Keratinocyte (primary cell): ENCODE data around the gene ADGRV1. TPM values are rescaled to one million over a fixed set of nuclear protein-coding genes. Genes with fewer than 3 reads are reported as not detected.
A peak's percentile ranks its signal among the peaks of the same experiment; 100 is the strongest.

Experiments used
- DNase-seq: peaks from one replicate; pipeline ENCODE4 v3.0.0-alpha.2; 2011; ENCODE audit warnings: low read depth, missing footprints, low spot score
- FAIRE-seq: peaks from 2 replicates; lab custom pipeline; 2011; peaks lifted over from hg19 to GRCh38; lab: Jason Lieb, UNC
- H2AFZ ChIP-seq: 2 replicates; pipeline ENCODE4 v1.6.0; 2012; ENCODE audit warnings: low read length, control low read depth, inconsistent platforms; ENCODE audit not compliant: control insufficient read depth
- H3K27ac ChIP-seq: 2 replicates; pipeline ENCODE4 v1.5.1; 2011; ENCODE audit warnings: low read length; ENCODE audit not compliant: control insufficient read depth, insufficient read depth
- H3K27me3 ChIP-seq: 3 replicates; pipeline ENCODE4 v1.6.0; 2011; ENCODE audit warnings: low read length; ENCODE audit not compliant: control insufficient read depth, insufficient read depth; ENCODE audit errors: extremely low read depth
- H3K36me3 ChIP-seq, 2 experiments: 2 replicates in 1 of 2; 3 replicates in 1 of 2; pipeline ENCODE4 v1.5.1; 2011; ENCODE audit warnings: low read length in 2 of 2, mild to moderate bottlenecking in 1 of 2; ENCODE audit not compliant: control insufficient read depth in 2 of 2, insufficient read depth in 2 of 2; ENCODE audit errors: extremely low read depth in 1 of 2
- H3K4me1 ChIP-seq: 3 replicates; pipeline ENCODE4 v1.5.1; 2011; ENCODE audit warnings: low read length; ENCODE audit not compliant: control insufficient read depth, insufficient read depth; ENCODE audit errors: extremely low read depth
- H3K4me2 ChIP-seq: 3 replicates; pipeline ENCODE4 v1.6.0; 2011; ENCODE audit warnings: low read depth, low read length; ENCODE audit not compliant: control insufficient read depth, insufficient read depth; ENCODE audit errors: extremely low read depth
- H3K4me3 ChIP-seq, 3 experiments: fragments of 200-600 bp in 1 of 3; sonication (generic) in 1 of 3; 2 replicates in 2 of 3; 3 replicates in 1 of 3; pipeline ENCODE4 v1.5.1; 2011 to 2016; ENCODE audit warnings: low read length in 3 of 3, mild to moderate bottlenecking in 3 of 3, control low read depth in 2 of 3, inconsistent platforms in 1 of 3, low read depth in 1 of 3, mixed read lengths in 1 of 3, mixed run types in 1 of 3, moderate library complexity in 1 of 3; ENCODE audit not compliant: control insufficient read depth in 2 of 3, insufficient read depth in 2 of 3; ENCODE audit errors: extremely low read depth in 1 of 3
- H3K79me2 ChIP-seq: 2 replicates; pipeline ENCODE4 v1.6.0; 2012; ENCODE audit warnings: low read length; ENCODE audit not compliant: control insufficient read depth, insufficient read depth
- H3K9ac ChIP-seq: 3 replicates; pipeline ENCODE4 v1.6.0; 2011; ENCODE audit warnings: low read length; ENCODE audit not compliant: control insufficient read depth, insufficient read depth; ENCODE audit errors: extremely low read depth
- H3K9me1 ChIP-seq: 3 replicates; pipeline ENCODE4 v1.6.0; 2011; ENCODE audit warnings: low read length; ENCODE audit not compliant: control insufficient read depth, insufficient read depth; ENCODE audit errors: extremely low read depth
- H3K9me3 ChIP-seq: 2 replicates; pipeline ENCODE4 v1.5.1; 2012; ENCODE audit warnings: low read depth, low read length; ENCODE audit not compliant: control insufficient read depth
- H4K20me1 ChIP-seq: 3 replicates; pipeline ENCODE4 v1.6.0; 2011; ENCODE audit warnings: low read length; ENCODE audit not compliant: control insufficient read depth, insufficient read depth; ENCODE audit errors: extremely low read depth
- EZH2 ChIP-seq: IDR thresholded peaks from one replicate; pipeline ENCODE4 v1.6.1; 2012; ENCODE audit warnings: inconsistent platforms, mild to moderate bottlenecking, low read length, moderate library complexity
- dilution Hi-C: fragments of 300-500 bp; cut with MboI; formaldehyde crosslinking; loops from one replicate; pipeline ENCODE4 v1.7.0; 2020; ENCODE audit warnings: low sequenced_read_pairs; ENCODE audit not compliant: extremely low pct_ligation_motif_present
- polyA plus RNA-seq, 5 experiments: library from polyadenylated mRNA; depleted of rRNA in 3 of 5; stranded (reverse) in 3 of 5; stranded (forward) in 1 of 5; unstranded in 1 of 5; fragments of >200 nt; gene quantifications; 1 replicate in 1 of 5; 2 replicates in 3 of 5; 3 replicates in 1 of 5; pipeline versions ENCODE4 v1.2.1 to v1.2.3, GENCODE V29; 2011 to 2012; ENCODE audit warnings: missing spikeins in 2 of 5, low read depth in 1 of 5, low replicate concordance in 1 of 5
- TF ChIP-seq, protein P1 (sequence below), 3 experiments: IDR thresholded peaks in 1 of 3; conservative IDR thresholded peaks in 1 of 3; optimal IDR thresholded peaks in 1 of 3; 2 replicates in 2 of 3; 3 replicates in 1 of 3; pipeline versions ENCODE3 to v1.5.1; 2011; ENCODE audit warnings: low read length in 3 of 3, mild to moderate bottlenecking in 3 of 3, moderate library complexity in 2 of 3, control low read depth in 1 of 3, inconsistent platforms in 1 of 3; ENCODE audit not compliant: insufficient read depth in 2 of 3; ENCODE audit errors: extremely low read depth in 1 of 3

The ADGRV1 gene
- polyA plus RNA-seq, 1 donor (not counting 4 experiments of a cell fraction or from before 2014, with no cell fraction given) = 0.05 TPM

- peak overlapping the region; percentile 51 for H2AFZ ChIP-seq
These were observed 604.2 kb downstream of the ADGRV1 start for GRCh38 chr5:91162534-91163381.

GRCh38 chr5:91164424-91164823, 605.8 kb downstream of the ADGRV1 start:
- Histone ChIP-seq H3K79me2 (no peaks in the 10 kb centered on the region), H3K9me3 (no peaks in the 10 kb centered on the region), H3K4me3 (no peak overlapping the region), H3K27ac (no peak overlapping the region), H3K4me1 (peaks cover 33% of the 10 kb centered on the region), H3K4me2 (no peak overlapping the region), H3K9me1 (no peaks in the 10 kb centered on the region), H3K27me3 (no peaks in the 10 kb centered on the region), H4K20me1 (no peaks in the 10 kb centered on the region), H2AFZ (no peak overlapping the region), H3K36me3 (no peaks in the 10 kb centered on the region), H3K9ac (no peak overlapping the region)
- FAIRE-seq (no peak), DNase-seq (no peak)
- dilution Hi-C loops = no loop called here
- TF ChIP-seq, protein P1, sequence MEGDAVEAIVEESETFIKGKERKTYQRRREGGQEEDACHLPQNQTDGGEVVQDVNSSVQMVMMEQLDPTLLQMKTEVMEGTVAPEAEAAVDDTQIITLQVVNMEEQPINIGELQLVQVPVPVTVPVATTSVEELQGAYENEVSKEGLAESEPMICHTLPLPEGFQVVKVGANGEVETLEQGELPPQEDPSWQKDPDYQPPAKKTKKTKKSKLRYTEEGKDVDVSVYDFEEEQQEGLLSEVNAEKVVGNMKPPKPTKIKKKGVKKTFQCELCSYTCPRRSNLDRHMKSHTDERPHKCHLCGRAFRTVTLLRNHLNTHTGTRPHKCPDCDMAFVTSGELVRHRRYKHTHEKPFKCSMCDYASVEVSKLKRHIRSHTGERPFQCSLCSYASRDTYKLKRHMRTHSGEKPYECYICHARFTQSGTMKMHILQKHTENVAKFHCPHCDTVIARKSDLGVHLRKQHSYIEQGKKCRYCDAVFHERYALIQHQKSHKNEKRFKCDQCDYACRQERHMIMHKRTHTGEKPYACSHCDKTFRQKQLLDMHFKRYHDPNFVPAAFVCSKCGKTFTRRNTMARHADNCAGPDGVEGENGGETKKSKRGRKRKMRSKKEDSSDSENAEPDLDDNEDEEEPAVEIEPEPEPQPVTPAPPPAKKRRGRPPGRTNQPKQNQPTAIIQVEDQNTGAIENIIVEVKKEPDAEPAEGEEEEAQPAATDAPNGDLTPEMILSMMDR (optimal IDR thresholded peaks at IDR 0.05 in 1 of 3, IDR thresholded peaks at IDR 0.05 in 1 of 3, conservative IDR thresholded peaks at IDR 0.05 in 1 of 3; ENCODE audit: extremely low read depth in 1 of 3, insufficient read depth in 2 of 3, low read length in 3 of 3) = no peak
- no peak for TF ChIP-seq EZH2

More at GRCh38 chr5:91162534-91163381, 604.2 kb downstream of the ADGRV1 start:
- Histone ChIP-seq H3K4me3 (peak overlapping the region in 2 of 3 experiments; percentile 8 to 58), H3K9me3 (no peaks in the 10 kb centered on the region), H3K4me2 (peak overlapping the region; percentile 83), H3K36me3 (no peaks in the 10 kb centered on the region), H3K9ac (peak overlapping the region; percentile 54), H3K4me1 (peaks cover 33% of the 10 kb centered on the region), H3K79me2 (no peaks in the 10 kb centered on the region), H3K27me3 (no peaks in the 10 kb centered on the region), H3K9me1 (no peaks in the 10 kb centered on the region), H4K20me1 (no peaks in the 10 kb centered on the region), H3K27ac (peak overlapping the region; percentile 83)
- dilution Hi-C loops = no loop called here
- TF ChIP-seq EZH2 = no peak
- TF ChIP-seq, protein P1 (optimal IDR thresholded peaks at IDR 0.05 in 1 of 3, IDR thresholded peaks at IDR 0.05 in 1 of 3, conservative IDR thresholded peaks at IDR 0.05 in 1 of 3; ENCODE audit: extremely low read depth in 1 of 3, insufficient read depth in 2 of 3, low read length in 3 of 3) = no peak
- DNase-seq = no peak
- peak; percentile 93 for FAIRE-seq
